Right lobe of liver (tissue), 6 donors: ENCODE measurements around the gene DNAH8. TPM values are rescaled to one million over a fixed set of nuclear protein-coding genes. Genes with fewer than 3 reads are reported as not detected.

Source experiments
- ATAC-seq, 4 donors: fragments of 200-7000 bp; cut with Tn5 transposase; one replicate each; pipeline ENCODE4 v1.9.1; 2020; ENCODE audit warnings: mild to moderate bottlenecking in 4 of 4, moderate library complexity in 4 of 4
- DNase-seq, 3 donors: peaks; one replicate each; pipeline ENCODE4 v3.0.0-alpha.2; 2020
- H3K27ac ChIP-seq, 3 donors: fragments of 200-600 bp; one replicate each; pipeline ENCODE4 v1.8.0; 2022
- H3K27me3 ChIP-seq, 2 donors: fragments of 200-600 bp; one replicate each; pipeline ENCODE4 v1.8.0; 2022
- H3K36me3 ChIP-seq, 4 donors: fragments of 200-600 bp; sonication (generic) in 1 of 4; one replicate each; pipeline versions ENCODE4 v1.5.1 to v1.8.0; 2017 to 2022; ENCODE audit warnings: control low read depth in 1 of 4
- H3K4me1 ChIP-seq, 4 donors: fragments of 200-600 bp; sonication (generic) in 1 of 4; one replicate each; pipeline versions ENCODE4 v1.5.1 to v1.8.0; 2017 to 2022; ENCODE audit warnings: control low read depth in 1 of 4
- H3K4me3 ChIP-seq, 3 donors: fragments of 200-600 bp; one replicate each; pipeline ENCODE4 v1.8.0; 2022
- H3K9me3 ChIP-seq, 4 donors: fragments of 200-600 bp; sonication (generic) in 1 of 4; one replicate each; pipeline versions ENCODE4 v1.5.1 to v1.8.0; 2017 to 2022; ENCODE audit warnings: control low read depth in 1 of 4
- CTCF ChIP-seq, 4 donors: fragments of 200-600 bp in 3 of 4; fragments of 450-650 bp in 1 of 4; IDR thresholded peaks; one replicate each; pipeline versions ENCODE4 v1.5.1 to v1.8.0; 2016 to 2022; ENCODE audit warnings: antibody characterized with exemption in 4 of 4, mild to moderate bottlenecking in 2 of 4
- POLR2A ChIP-seq: fragments of 450-650 bp; IDR thresholded peaks from one replicate; pipeline ENCODE4 v1.6.1; 2017; ENCODE audit warnings: antibody characterized with exemption, mild to moderate bottlenecking
- WGBS: methylation state at CpG from one replicate; pipeline ENCODE4 v1.1.6; 2018; ENCODE audit warnings: low coverage, low lambda C conversion rate; ENCODE audit not compliant: insufficient coverage; ENCODE audit errors: missing lambda C conversion rate; 5-methylcytosine and 5-hydroxymethylcytosine counted together
- intact Hi-C, 2 donors: fragments of 100-400 bp; cut with DNase I; formaldehyde crosslinking; loops; one replicate each; pipeline versions ENCODE4 v1.11.2 to v1.14.1; 2022
- total RNA-seq, 6 experiments: library from RNA; depleted of rRNA in 2 of 6; stranded (reverse); fragments of >200 nt in 2 of 6; fragmentation: NEBNext Ultra II Directional in 3 of 6; extraction: Animal tissue kit (Norgen Biotek cat#: 25700) in 3 of 6; gene quantifications; one replicate each; pipeline versions ENCODE4 v1.1.0 to v1.2.4, GENCODE V29; 2016 to 2023
- donor health status: DM: no; HTN: yes; CAD: no.
- donor health status: DM: no; HTN: no; CAD: no.
- donor health status: DM: no; HTN: no; CAD: no.
- donor health status: DM: no; HTN: yes; CAD: no.
- donor health status: DM: no; HTN: yes; CAD: no.

Gene DNAH8
- total RNA-seq, 6 experiments from 2014 or later, result 0.02 TPM; not detected in 5

GRCh38 chr6:38955861-38956260 is 240.8 kb downstream of the DNAH8 start:
- H3K4me1 ChIP-seq, result peaks cover 0 to 9% (median 0%) of the 10 kb centered on the region in 4 donors
- H3K4me3 ChIP-seq, result no peak overlapping the region
- TF ChIP-seq CTCF (IDR thresholded peaks at IDR 0.05) (no peak), POLR2A (no peak)
- WGBS, result 40% methylated on average over 1 of the region's 2 CpGs
- intact Hi-C loops, result no loop called here
- H3K9me3 ChIP-seq, result no peaks in the 10 kb centered on the region
- H3K36me3 ChIP-seq, result no peaks in the 10 kb centered on the region
- no peaks in the 10 kb centered on the region for H3K27me3 ChIP-seq
- DNase-seq (peak; percentile 63 to 87 (median 83)), ATAC-seq (peak; percentile 97 to 100 (median 98))
- no peak overlapping the region for H3K27ac ChIP-seq

GRCh38 chr6:38957426-38957825 is 242.3 kb downstream of the DNAH8 start:
- DNase-seq (no peak), ATAC-seq (no peak)
- Histone ChIP-seq H3K36me3 (no peaks in the 10 kb centered on the region), H3K9me3 (no peaks in the 10 kb centered on the region), H3K27me3 (no peaks in the 10 kb centered on the region), H3K4me3 (no peak overlapping the region), H3K4me1 (peaks cover 0 to 9% (median 0%) of the 10 kb centered on the region in 4 donors), H3K27ac (no peak overlapping the region)
- intact Hi-C loops, result no loop called here
- TF ChIP-seq CTCF (IDR thresholded peaks at IDR 0.05) (no peak), POLR2A (no peak)

GRCh38 chr6:38959138-38959537 is 244.0 kb downstream of the DNAH8 start:
- H3K27ac ChIP-seq, result no peak overlapping the region
- DNase-seq (no peak), ATAC-seq (no peak)
- intact Hi-C loops, result no loop called here
- no peaks in the 10 kb centered on the region for H3K36me3 ChIP-seq
- no peaks in the 10 kb centered on the region for H3K9me3 ChIP-seq
- 72% methylated on average over 2 of the region's 2 CpGs for WGBS
- TF ChIP-seq CTCF (IDR thresholded peaks at IDR 0.05) (no peak), POLR2A (no peak)
- no peaks in the 10 kb centered on the region for H3K27me3 ChIP-seq
- H3K4me3 ChIP-seq, result no peak overlapping the region
- H3K4me1 ChIP-seq, result peaks cover 0 to 9% (median 0%) of the 10 kb centered on the region in 4 donors

GRCh38 chr6:38968702-38969149 is 253.6 kb downstream of the DNAH8 start:
- no peak for DNase-seq
- Histone ChIP-seq H3K4me1 (peaks cover 0 to 5% (median 0%) of the 10 kb centered on the region in 4 donors), H3K27ac (no peak overlapping the region), H3K9me3 (no peaks in the 10 kb centered on the region), H3K36me3 (no peaks in the 10 kb centered on the region), H3K4me3 (no peak overlapping the region), H3K27me3 (no peaks in the 10 kb centered on the region)
- intact Hi-C loops, result no loop called here
- TF ChIP-seq CTCF (IDR thresholded peaks at IDR 0.05) (no peak), POLR2A (no peak)
- no peak for ATAC-seq
